Right lung (tissue), 10 donors: Measurements from ENCODE around the gene SHISAL1. TPM values are rescaled to one million over a fixed set of nuclear protein-coding genes. Genes with fewer than 3 reads are reported as not detected.

ENCODE experiments used
- DNase-seq, 2 donors: peaks; one replicate each; pipeline ENCODE4 v3.0.0-alpha.2; 2013
- long read RNA-seq, 8 donors: transcript quantifications; one replicate each; lab custom pipeline, GENCODE V29; 2026
- polyA plus RNA-seq, 5 donors: library from polyadenylated mRNA; unstranded; fragments of 120-200 nt; gene quantifications; one replicate each; pipeline versions ENCODE4 v1.2.1 to v1.2.3, GENCODE V29; 2013; ENCODE audit warnings: inconsistent platforms in 1 of 5, low replicate concordance in 1 of 5; ENCODE audit not compliant: insufficient read length in 5 of 5, insufficient read depth in 1 of 5

The SHISAL1 gene
- 1 to 10 TPM in 2 of 5 donors, under 1 TPM in 3; 0.60 to 1.7 (median 0.98) TPM for polyA plus RNA-seq
- long read RNA-seq, donor 1 = 0 reads
- long read RNA-seq, donor 2 = 0 reads
- long read RNA-seq, donor 3 = 0 reads
- long read RNA-seq, donor 4 = 0 reads
- long read RNA-seq, donor 5 = 0 reads
- long read RNA-seq, donor 6 = 0 reads
- long read RNA-seq, donor 7 = 0 reads
- long read RNA-seq, donor 8 = 0 reads

GRCh38 chr22:44312766-44313165 is at the start of gene SHISAL1:
SHISAL1 (minus strand) TSS chr22:44312951; CDS start chr22:44300945, 12,006 bp downstream.
- no peak for DNase-seq

DNA sequence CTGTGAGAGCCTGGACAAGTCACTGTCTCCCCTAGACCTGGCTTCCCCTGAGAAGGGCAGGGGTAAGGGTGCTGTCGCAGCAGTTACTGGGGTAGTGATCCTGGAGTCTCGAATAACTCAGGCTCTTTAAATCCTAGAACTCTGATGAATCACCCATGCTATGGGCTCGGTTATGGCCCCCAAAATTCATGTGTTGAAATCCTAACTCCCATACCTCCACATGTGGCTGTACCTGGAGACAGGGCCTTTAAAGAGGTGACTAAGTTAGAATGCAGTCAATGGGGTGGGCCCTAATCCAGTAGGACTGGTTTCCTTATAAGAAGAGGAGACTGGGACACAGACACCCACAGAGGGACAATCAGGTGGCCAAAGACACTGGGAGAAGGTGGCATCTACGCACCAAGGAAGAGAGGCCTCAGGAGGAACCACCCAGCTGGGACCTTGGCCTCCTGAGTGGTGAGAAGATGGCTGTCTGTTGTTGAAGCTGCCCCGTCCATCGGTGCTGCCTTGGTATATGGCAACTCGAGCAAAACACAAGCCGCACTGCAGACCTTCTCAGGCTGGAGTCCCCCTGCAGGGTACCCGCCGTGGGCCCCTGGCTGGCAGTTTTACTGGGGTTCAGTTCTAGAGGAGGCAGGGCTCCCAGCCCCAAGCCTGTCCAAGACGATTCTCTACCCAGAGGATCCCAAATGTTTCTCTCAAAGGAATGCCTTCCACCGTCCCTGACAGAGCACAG is 48.8 kb upstream of the SHISAL1 start:
- DNase-seq = no peak

GRCh38 chr22:44360668-44361381 is 48.1 kb upstream of the SHISAL1 start:
- no peak for DNase-seq

GRCh38 chr22:44360306-44360667 is 47.5 kb upstream of the SHISAL1 start:
- no peak for DNase-seq

DNA sequence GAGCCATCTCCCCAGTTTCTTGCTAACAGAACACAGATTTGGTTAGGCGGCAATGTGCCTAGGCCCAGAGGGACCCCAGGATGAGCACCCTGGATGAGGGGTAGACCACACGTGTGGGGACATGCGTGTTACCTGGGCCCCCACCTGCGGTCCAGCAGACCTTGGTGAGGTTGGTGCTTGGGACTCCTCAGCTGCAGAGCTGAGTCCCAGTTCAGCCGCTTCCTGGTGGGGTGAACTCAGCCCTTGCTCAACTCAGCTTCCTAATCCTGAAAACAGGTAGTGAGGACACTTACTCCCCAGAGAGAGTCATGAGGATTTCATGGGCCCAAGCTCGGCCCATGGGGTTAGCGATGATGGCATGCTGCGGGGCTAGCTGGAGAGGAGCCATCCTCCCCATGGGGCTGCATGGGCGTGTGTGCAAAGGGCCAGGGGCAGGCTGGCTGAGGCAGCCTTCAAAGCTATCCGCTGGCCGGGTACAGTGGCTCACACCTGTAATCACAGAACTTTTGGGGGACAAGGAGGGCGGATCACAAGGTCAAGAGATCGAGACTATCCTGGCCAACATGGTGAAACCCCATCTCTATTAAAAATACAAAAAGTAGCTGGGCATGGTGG is 46.9 kb upstream of the SHISAL1 start:
- DNase-seq = no peak

DNA sequence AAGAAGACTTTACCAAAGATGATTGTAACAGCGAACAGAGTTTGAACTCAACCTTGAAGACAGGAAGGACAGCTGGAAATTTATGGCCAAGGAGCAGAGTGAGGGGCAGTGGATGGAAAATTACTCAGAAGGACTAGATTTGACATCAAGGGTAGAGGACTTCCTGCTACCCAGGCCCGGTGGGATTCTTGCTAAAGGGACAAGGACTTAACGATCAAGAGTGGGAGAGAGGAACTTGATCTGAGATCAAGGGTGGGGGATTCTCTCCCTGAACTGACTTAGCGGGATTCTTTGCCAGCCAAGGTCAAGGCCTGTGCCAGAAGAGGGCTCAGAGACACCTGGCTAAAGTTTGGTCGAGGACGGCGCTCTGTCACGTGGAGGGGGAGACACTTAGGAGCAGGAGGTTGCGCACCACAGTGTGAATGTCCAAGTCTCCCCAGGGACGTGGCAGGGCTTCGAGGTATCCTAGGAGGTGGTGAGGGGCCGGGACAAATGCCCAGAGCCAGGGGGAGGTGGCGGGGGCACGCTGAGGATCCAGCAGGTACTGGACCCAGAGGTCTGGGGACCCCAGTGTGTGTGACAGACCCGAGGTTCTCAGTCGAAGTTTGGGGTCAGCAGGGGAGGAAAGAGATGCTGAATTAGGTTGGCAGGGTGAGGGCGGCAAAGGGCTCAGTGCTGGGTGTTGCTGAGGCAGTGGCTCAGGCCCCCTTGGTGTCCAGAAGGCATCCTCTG is 46.1 kb upstream of the SHISAL1 start:
- DNase-seq = no peak

GRCh38 chr22:44357966-44358465 is 45.3 kb upstream of the SHISAL1 start:
- no peak for DNase-seq

- DNase-seq = no peak
Observed at GRCh38 chr22:44357296-44357965, 44.7 kb upstream of the SHISAL1 start.

- DNase-seq = no peak
Observed at GRCh38 chr22:44355716-44356070, 42.9 kb upstream of the SHISAL1 start.

- no peak for DNase-seq
Observed at GRCh38 chr22:44354288-44354687, 41.5 kb upstream of the SHISAL1 start.

DNA sequence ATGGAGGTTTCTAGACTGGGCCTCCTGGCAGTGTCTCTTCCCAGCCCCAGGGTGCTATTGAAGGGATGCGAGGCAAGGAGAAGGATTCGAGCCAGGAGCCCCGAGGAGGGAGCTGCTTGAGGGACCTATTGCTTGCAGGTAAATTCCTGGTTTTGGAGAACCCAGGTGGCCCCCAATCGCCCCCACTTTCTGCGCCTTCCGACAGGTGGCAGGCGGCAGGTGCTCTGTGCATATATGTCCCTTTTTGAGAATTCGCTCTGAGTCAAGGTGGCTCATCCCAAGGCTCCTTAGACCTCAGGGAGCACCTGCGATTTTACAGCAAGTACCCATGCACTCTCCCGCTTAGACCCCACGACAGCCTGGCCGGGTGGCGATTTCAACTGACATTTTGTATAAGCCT is 40.3 kb upstream of the SHISAL1 start:
- no peak for DNase-seq

DNA sequence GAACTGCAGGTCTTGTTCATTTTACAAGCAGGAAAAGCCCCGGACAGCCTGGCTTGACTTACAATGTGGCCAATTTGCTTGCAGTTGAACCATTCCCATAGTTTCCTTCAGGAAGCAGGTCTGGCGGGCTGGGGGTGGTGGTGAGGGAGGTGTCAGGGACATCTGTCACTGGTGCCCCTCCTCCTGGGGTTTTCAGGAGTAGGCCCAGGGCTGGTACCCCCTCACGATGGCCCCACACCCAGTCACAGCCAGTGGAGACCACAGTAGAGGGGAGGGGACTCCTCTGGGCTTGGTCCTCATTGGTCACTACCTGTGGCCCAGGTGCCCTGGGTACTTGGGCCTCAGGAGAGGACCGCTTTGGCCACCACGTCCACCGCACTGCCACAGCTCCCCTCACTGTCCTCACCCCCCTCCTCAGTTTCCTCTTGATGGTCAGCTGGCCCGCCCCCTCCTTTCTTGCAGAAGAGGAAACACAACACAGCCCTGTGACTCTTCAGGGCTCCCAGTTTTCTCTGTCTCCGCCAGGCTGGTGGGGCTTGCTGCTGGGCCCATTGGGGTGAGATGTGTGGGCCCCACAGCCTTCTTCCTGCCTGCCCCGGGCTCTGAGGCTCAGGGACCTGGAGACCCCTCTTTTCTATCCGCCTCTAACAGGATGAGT is 39.8 kb upstream of the SHISAL1 start:
- DNase-seq = no peak

DNA sequence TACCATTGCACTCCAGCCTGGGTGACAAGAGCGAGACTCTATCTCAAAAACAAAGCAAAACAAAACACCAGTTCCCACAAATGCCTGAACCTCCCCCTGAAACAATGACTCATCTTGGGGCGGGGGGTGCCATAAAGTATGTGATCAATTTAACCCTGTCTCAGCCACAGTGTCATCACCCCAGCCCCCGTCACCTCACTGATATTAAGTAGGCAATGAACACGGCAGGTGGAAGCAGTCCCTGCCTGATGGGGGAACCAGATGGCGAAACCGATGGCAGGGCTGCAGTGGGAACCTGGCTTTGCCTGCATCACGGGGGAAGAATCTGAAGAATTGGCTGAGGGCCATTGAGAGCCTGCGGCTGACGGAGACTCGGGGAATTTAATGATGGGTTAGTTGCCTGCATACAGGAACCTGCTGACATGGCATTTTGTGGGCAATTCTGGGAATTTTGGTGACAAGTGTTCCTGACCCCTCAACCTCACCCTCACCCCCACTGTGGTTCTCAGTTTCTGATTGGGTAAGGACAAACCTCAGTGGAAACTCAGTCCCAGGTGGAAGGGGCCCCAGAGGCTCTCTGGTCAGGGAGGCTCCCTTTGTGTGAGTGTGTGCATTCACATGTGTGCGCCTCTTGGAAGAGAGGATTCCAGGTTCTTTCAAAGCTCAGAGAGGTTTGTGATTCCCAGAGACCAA is 39.1 kb upstream of the SHISAL1 start:
- peak in 1 of 2 donors; percentile 25 for DNase-seq

- no peak for DNase-seq
Observed at GRCh38 chr22:44351037-44351436, 38.3 kb upstream of the SHISAL1 start.

DNA sequence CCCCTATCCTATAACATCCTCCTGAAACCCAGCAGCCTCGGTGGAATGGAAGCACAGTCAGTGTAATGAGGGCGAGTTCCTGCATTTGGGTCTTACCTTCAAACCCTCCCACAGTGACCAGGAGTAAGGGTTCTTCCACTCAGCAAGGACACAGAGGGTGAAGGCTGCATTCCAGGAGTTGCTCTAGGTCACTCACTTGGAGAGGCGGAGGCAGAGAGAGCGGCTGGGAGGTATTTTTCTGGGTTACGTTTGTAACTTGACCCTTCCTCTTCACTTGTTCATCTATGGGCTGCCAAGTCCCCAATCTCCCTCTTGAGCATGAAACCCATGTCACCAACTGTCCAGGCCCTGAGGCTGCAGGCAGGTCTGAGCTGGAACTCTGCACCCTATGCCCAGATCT is 36.8 kb upstream of the SHISAL1 start:
- no peak for DNase-seq

- peak in 1 of 2 donors; percentile 41 for DNase-seq
Observed at GRCh38 chr22:44348971-44349560, 36.3 kb upstream of the SHISAL1 start.

GRCh38 chr22:44347549-44347948 is 34.8 kb upstream of the SHISAL1 start:
- no peak for DNase-seq

GRCh38 chr22:44347080-44347479 is 34.3 kb upstream of the SHISAL1 start:
- DNase-seq = no peak

DNA sequence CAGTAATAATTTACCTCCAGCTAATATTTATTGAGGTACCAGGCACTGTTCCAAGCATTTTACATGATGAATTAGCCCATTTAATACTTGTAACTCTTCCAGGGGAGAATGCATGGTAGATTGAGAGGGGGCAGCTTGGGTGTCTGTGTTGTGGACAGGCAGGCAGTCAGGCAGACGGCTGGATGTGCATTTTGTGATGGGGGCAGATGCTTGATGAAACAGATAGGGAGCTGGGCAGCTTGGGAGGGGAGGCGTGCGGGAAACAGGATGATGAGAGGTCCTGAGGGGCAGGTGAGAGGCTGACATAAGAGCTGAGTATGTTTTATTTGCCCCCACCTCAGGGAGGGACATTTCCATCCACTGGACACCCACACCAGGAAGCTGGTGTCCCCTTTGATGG is 33.1 kb upstream of the SHISAL1 start:
- no peak for DNase-seq
